ENCODE results near the gene MTCH1. TPM values are rescaled to one million over a fixed set of nuclear protein-coding genes. Genes with fewer than 3 reads are reported as not detected.

The MTCH1 gene
- total RNA-seq, 1 experiment from 2014 or later = 78.2 TPM

- no peak overlapping the region for H3K4me3 Mint-ChIP-seq (ENCODE audit: unreplicated experiment)
- no TSS peak for BruUV-seq (replicated peaks)
- CTCF ChIA-PET = interaction anchor here (1.4 to 16.7 kb wide), 4 partner anchors 13 to 178 kb away, joined by 4 to 359 read pairs (median 190); partner anchors contain the start of gene PIM1
Measured at GRCh38 chr6:37032239-37032638, 46.2 kb upstream of the MTCH1 start.

DNA sequence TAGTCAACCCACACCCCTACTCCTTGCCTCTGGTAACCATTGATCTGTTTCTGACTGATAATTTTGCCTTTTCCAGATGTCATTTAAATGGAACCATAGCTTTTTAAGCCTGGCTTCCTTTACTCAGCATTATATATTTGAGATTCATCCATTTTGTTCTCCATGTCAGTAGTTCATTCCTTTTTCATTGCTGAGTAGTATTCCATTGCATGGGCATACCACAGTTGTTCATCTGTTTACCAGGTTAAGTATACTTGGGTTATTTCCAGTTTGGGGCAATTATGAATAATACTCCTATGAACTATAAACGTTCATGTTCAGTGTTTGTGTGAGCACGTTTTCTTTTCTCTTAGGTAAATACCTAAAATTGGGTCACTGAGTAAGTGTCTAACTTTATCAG is 44.6 kb upstream of the MTCH1 start:
- intact Hi-C loops (cut with micrococcal nuclease) = no loop called here
- Mint-ChIP-seq H3K36me3 (ENCODE audit: insufficient read depth, unreplicated experiment) (no peaks in the 10 kb centered on the region), H3K9me3 (ENCODE audit: unreplicated experiment) (no peaks in the 10 kb centered on the region), H3K4me1 (ENCODE audit: insufficient read depth, unreplicated experiment) (peaks cover 11% of the 10 kb centered on the region), H3K4me3 (ENCODE audit: unreplicated experiment) (no peak overlapping the region), H3K27me3 (ENCODE audit: insufficient read depth, unreplicated experiment) (no peaks in the 10 kb centered on the region), H3K27ac (ENCODE audit: low read depth, unreplicated experiment) (no peak overlapping the region)
- BruUV-seq (replicated peaks) = no TSS peak
- POLR2A ChIA-PET = interaction anchor here (2.1 kb wide), 1 partner anchor 26 kb away, joined by 10 read pairs; no protein-coding TSS in a partner anchor
- CTCF ChIA-PET = interaction anchor here (8.7 to 16.7 kb wide), 3 partner anchors 11 to 144 kb away, joined by 65 to 359 read pairs (median 314); partner anchors contain the start of gene PIM1
- TF ChIP-seq CTCF (IDR thresholded peaks at IDR 0.05; ENCODE audit: unreplicated experiment) = no peak
- DNase-seq (ENCODE audit: unreplicated experiment) = no peak

More at GRCh38 chr6:37032239-37032638, 46.2 kb upstream of the MTCH1 start:
- POLR2A ChIA-PET = interaction anchor here (2.1 kb wide), 1 partner anchor 25 kb away, joined by 10 read pairs; no protein-coding TSS in a partner anchor
- H3K36me3 Mint-ChIP-seq (ENCODE audit: insufficient read depth, unreplicated experiment) = no peaks in the 10 kb centered on the region
- H3K9me3 Mint-ChIP-seq (ENCODE audit: unreplicated experiment) = no peaks in the 10 kb centered on the region
- DNase-seq (ENCODE audit: unreplicated experiment) = no peak
- intact Hi-C loops (cut with micrococcal nuclease) = no loop called here
- no peaks in the 10 kb centered on the region for H3K27me3 Mint-ChIP-seq (ENCODE audit: insufficient read depth, unreplicated experiment)
- no peak overlapping the region for H3K27ac Mint-ChIP-seq (ENCODE audit: low read depth, unreplicated experiment)
- H3K4me1 Mint-ChIP-seq (ENCODE audit: insufficient read depth, unreplicated experiment) = peaks cover 6% of the 10 kb centered on the region
- no peak for TF ChIP-seq CTCF (IDR thresholded peaks at IDR 0.05; ENCODE audit: unreplicated experiment)

DNA sequence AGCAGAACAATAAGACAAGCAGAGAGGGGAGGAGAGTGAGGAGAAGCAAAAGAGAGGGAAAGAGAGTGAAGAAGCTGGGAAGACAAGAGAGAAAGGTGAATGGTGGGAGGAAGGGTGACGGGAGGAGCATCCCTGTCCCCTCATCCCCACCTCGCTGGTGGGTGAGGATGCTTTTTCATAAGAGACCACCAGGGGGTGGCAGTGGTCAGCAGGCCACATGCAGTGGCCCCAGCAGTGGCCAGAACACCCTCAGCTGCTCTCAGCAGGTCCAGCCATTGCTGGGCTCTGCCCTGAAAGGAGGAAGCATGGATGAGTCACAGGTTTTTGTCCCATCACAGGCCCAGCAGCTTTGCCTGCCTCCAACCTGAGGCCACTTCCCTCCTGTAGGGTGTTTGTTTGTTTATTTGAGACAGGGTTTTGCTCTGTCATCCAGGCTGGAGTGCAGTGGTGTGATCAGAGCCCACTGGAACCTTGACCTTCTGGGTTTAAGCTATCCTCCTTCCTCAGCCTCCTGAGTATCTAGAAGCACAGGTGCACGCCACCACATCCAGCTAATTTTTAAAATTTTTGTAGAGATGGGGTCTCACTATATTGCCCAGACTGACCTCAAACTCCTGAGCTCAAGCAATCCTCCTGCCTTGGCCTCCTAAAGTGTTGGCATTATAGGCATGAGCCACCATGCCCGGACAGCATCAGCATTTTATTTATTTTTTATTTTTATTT is 43.4 kb upstream of the MTCH1 start:
- no peak overlapping the region for H3K4me3 Mint-ChIP-seq (ENCODE audit: unreplicated experiment)
- BruUV-seq (replicated peaks) = no TSS peak
- H3K27me3 Mint-ChIP-seq (ENCODE audit: insufficient read depth, unreplicated experiment) = no peaks in the 10 kb centered on the region
- peak; percentile 78 for DNase-seq (ENCODE audit: unreplicated experiment)
- no peaks in the 10 kb centered on the region for H3K9me3 Mint-ChIP-seq (ENCODE audit: unreplicated experiment)
- POLR2A ChIA-PET = interaction anchor here (0.6 to 1.1 kb wide), 2 partner anchors 39 to 143 kb away, joined by 3 read pairs; no protein-coding TSS in a partner anchor
- CTCF ChIA-PET = interaction anchor here (0.6 to 16.7 kb wide), 9 partner anchors 9 to 184 kb away, joined by 3 to 359 read pairs (median 5); partner anchors contain the start of gene PIM1
- H3K4me1 Mint-ChIP-seq (ENCODE audit: insufficient read depth, unreplicated experiment) = peaks cover 20% of the 10 kb centered on the region
- intact Hi-C loops (cut with micrococcal nuclease) = loop anchor here (1.0 kb wide), 1 partner anchor 143 kb away; no protein-coding TSS in a partner anchor
- H3K36me3 Mint-ChIP-seq (ENCODE audit: insufficient read depth, unreplicated experiment) = no peaks in the 10 kb centered on the region
- TF ChIP-seq CTCF (IDR thresholded peaks at IDR 0.05; ENCODE audit: unreplicated experiment) = peak; percentile 58
- H3K27ac Mint-ChIP-seq (ENCODE audit: low read depth, unreplicated experiment) = peak overlapping the region; percentile 9

DNA sequence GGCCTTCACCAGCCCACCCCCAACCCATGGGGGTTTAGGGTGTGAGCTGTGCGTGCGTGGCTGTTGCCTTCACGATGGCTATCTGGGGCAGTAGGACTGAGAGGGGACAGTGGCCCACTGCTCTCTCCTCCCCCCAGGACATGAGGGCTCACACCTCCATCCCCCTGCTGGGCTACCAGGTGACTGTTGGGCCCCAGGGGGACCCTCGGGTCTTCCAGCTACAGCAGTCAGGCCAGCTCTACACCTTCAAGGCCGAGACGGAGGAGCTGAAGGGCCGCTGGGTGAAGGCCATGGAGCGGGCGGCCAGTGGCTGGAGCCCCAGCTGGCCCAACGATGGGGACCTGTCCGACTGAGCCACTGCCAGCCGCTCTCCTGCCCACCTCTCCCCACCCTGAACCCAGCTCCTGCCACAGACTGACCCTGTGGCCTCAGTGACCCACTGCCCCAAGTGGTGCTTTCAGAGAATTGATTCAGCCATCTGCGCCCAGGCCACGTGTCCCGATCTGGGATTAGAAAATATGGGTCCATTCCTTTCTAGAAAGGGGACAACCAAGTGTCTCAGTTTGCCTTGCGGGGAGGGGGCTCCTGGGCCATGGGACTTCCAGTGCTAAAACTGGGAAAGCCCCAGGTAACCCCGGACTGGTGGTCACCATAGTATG is 41.9 kb upstream of the MTCH1 start:
- ChIA-PET CTCF (interaction anchor here (0.7 to 16.7 kb wide), 5 partner anchors 8 to 147 kb away, joined by 3 to 359 read pairs (median 65); partner anchors contain the start of gene PIM1), POLR2A (interaction anchor here (6.7 kb wide), 1 partner anchor 29 kb away, joined by 50 read pairs; no protein-coding TSS in a partner anchor)

More for the DNA sequence above, 41.9 kb upstream of the MTCH1 start:
- intact Hi-C loops (cut with micrococcal nuclease) = no loop called here
- Mint-ChIP-seq H3K4me1 (ENCODE audit: insufficient read depth, unreplicated experiment) (peaks cover 30% of the 10 kb centered on the region), H3K36me3 (ENCODE audit: insufficient read depth, unreplicated experiment) (no peaks in the 10 kb centered on the region), H3K27me3 (ENCODE audit: insufficient read depth, unreplicated experiment) (no peaks in the 10 kb centered on the region), H3K27ac (ENCODE audit: low read depth, unreplicated experiment) (no peak overlapping the region), H3K4me3 (ENCODE audit: unreplicated experiment) (no peak overlapping the region), H3K9me3 (ENCODE audit: unreplicated experiment) (no peaks in the 10 kb centered on the region)
- no peak for TF ChIP-seq CTCF (IDR thresholded peaks at IDR 0.05; ENCODE audit: unreplicated experiment)
- BruUV-seq (replicated peaks) = no TSS peak
- no peak for DNase-seq (ENCODE audit: unreplicated experiment)

Data from MCF 10A (cell line).